K562 (cell line): ENCODE measurements around the gene PSME1. TPM values are rescaled to one million over a fixed set of nuclear protein-coding genes. Genes with fewer than 3 reads are reported as not detected.

Experiments used
- AFF4 ChIP-seq: sonication (generic); formaldehyde crosslinking; IDR thresholded peaks from 2 replicates; pipeline ENCODE4 v1.8.0; 2023; ENCODE audit warnings: mild to moderate bottlenecking, missing genetic modification reagents
- KLF1 ChIP-seq: fragments of 450-650 bp; IDR thresholded peaks from 2 replicates; pipeline ENCODE4 v1.6.1; 2016; ENCODE audit warnings: missing genetic modification characterization, missing compliant biosample characterization
- PRMT5 ChIP-seq: sonication (generic); formaldehyde crosslinking; IDR thresholded peaks from 2 replicates; pipeline ENCODE4 v1.5.0; 2020; ENCODE audit warnings: missing genetic modification reagents
- SIX5 ChIP-seq, 2 experiments: IDR thresholded peaks; 2 replicates each; pipeline ENCODE4 v1.6.1; 2011; ENCODE audit warnings: low read length in 2 of 2, borderline replicate concordance in 1 of 2, low read depth in 1 of 2, mild to moderate bottlenecking in 1 of 2, moderate library complexity in 1 of 2; ENCODE audit not compliant: insufficient read depth in 1 of 2
- SP2 ChIP-seq: IDR thresholded peaks from 2 replicates; pipeline ENCODE4 v1.6.1; 2011; ENCODE audit warnings: mild to moderate bottlenecking, low read depth, low read length, moderate library complexity; ENCODE audit not compliant: poor library complexity, severe bottlenecking; ENCODE audit errors: extremely low read depth
- USF1 ChIP-seq: sonication (generic); formaldehyde crosslinking; IDR thresholded peaks from 2 replicates; pipeline ENCODE4 v1.9.0; 2022; ENCODE audit warnings: mild to moderate bottlenecking, missing genetic modification reagents
- VEZF1 ChIP-seq: fragments of 200-800 bp; sonication (Bioruptor generic); IDR thresholded peaks from 2 replicates; pipeline ENCODE4 v1.6.1; 2017; ENCODE audit warnings: missing genetic modification characterization, missing compliant biosample characterization
- ZBTB40 ChIP-seq, 2 experiments: fragments of 450-650 bp in 1 of 2; sonication (generic) in 1 of 2; formaldehyde crosslinking in 1 of 2; IDR thresholded peaks; 2 replicates each; pipeline versions ENCODE4 v1.7.1 to v1.9.0; 2016 to 2022; ENCODE audit warnings: inconsistent platforms in 1 of 2, mild to moderate bottlenecking in 1 of 2, missing genetic modification reagents in 1 of 2
- ZNF507 ChIP-seq: conservative IDR thresholded peaks from 2 replicates; pipeline ENCODE4 v1.6.1; 2017; ENCODE audit warnings: missing genetic modification characterization, missing compliant biosample characterization
- polyA plus RNA-seq, 8 experiments: library from polyadenylated mRNA; depleted of rRNA in 4 of 8; stranded (reverse) in 5 of 8; unstranded in 3 of 8; fragments of >200 nt; fragmentation: Nextera tagmentation in 2 of 8; fragmentation: Illumina TruSeq in 1 of 8; extraction: Ambion mirVana in 2 of 8; extraction: Trizol in 1 of 8; gene quantifications; 2 replicates each; pipeline versions ENCODE4 v1.2.1 to v1.2.3, GENCODE V29; 2011 to 2014; ENCODE audit warnings: inconsistent platforms in 1 of 8, missing spikeins in 1 of 8
- total RNA-seq, 7 experiments: library from RNA; depleted of rRNA in 6 of 7; stranded (reverse); fragments of >200 nt in 6 of 7; fragmentation: Illumina TruSeq in 2 of 7; extraction: Trizol in 2 of 7; gene quantifications; 2 replicates each; pipeline versions ENCODE4 v1.2.1 to v1.2.3, GENCODE V29; 2011 to 2021; ENCODE audit warnings: low replicate concordance in 1 of 7

PSME1 gene
- total and polyA plus RNA-seq, 9 of the 15 experiments (the other 6 are each of a cell fraction or from before 2014, with no cell fraction given) = 20.3 to 180 (median 67.5) TPM

GRCh38 chr14:24114532-24115421 lies 21.2 kb upstream of the PSME1 start, which contains the start of the genes DCAF11 and NRL (continued):
- TF ChIP-seq USF1 (CRISPR knock-in tag) (peak; percentile 96), VEZF1 (CRISPR knock-in tag) (peak; percentile 92), AFF4 (0 out of 2 replicates have a peak, but pooled peaks have one; percentile 25), SIX5 (IDR thresholded peaks at IDR 0.05; ENCODE audit: borderline replicate concordance in 1 of 2, insufficient read depth in 1 of 2, low read depth in 1 of 2, low read length in 2 of 2) (no peak), PRMT5 (CRISPR knock-in tag) (no peak), ZNF507 (tag) (no peak), KLF1 (tag) (peak; percentile 65; the same call in 1 of the 2 replicates), SP2 (peak; percentile 70), ZBTB40 (IDR thresholded peaks at IDR 0.05) (no peak), ZBTB40 (CRISPR knock-in tag; IDR thresholded peaks at IDR 0.05) (no peak)
